Measurements from ENCODE around the gene GUCD1.

- TF ChIP-seq CTCF (tag by site-specific recombination; IDR thresholded peaks at IDR 0.05) (no peak), ZFP3 (tag by site-specific recombination; IDR thresholded peaks at IDR 0.05; ENCODE audit: low read depth) (no peak), REST (tag by site-specific recombination; IDR thresholded peaks at IDR 0.05) (no peak), ZBTB7A (tag by site-specific recombination; IDR thresholded peaks at IDR 0.05; ENCODE audit: low read depth) (no peak), SP2 (tag by site-specific recombination; IDR thresholded peaks at IDR 0.05) (no peak), ZNF664 (tag by site-specific recombination; IDR thresholded peaks at IDR 0.05) (no peak), ZNF645 (tag by site-specific recombination; IDR thresholded peaks at IDR 0.05) (no peak), YY2 (tag by site-specific recombination; IDR thresholded peaks at IDR 0.05) (no peak), ZBTB49 (tag by site-specific recombination; IDR thresholded peaks at IDR 0.05; ENCODE audit: low read depth) (no peak), ZNF311 (tag by site-specific recombination; IDR thresholded peaks at IDR 0.05; ENCODE audit: borderline replicate concordance) (no peak), TCF7L2 (IDR thresholded peaks at IDR 0.05; ENCODE audit: borderline replicate concordance, low read depth, low read length) (no peak), ZNF175 (tag by site-specific recombination; IDR thresholded peaks at IDR 0.05) (no peak), ZXDB (tag by site-specific recombination; IDR thresholded peaks at IDR 0.05) (no peak)
- TF ChIP-seq, protein P1, sequence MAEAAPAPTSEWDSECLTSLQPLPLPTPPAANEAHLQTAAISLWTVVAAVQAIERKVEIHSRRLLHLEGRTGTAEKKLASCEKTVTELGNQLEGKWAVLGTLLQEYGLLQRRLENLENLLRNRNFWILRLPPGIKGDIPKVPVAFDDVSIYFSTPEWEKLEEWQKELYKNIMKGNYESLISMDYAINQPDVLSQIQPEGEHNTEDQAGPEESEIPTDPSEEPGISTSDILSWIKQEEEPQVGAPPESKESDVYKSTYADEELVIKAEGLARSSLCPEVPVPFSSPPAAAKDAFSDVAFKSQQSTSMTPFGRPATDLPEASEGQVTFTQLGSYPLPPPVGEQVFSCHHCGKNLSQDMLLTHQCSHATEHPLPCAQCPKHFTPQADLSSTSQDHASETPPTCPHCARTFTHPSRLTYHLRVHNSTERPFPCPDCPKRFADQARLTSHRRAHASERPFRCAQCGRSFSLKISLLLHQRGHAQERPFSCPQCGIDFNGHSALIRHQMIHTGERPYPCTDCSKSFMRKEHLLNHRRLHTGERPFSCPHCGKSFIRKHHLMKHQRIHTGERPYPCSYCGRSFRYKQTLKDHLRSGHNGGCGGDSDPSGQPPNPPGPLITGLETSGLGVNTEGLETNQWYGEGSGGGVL (tag by site-specific recombination; IDR thresholded peaks at IDR 0.05): no peak
These were observed 49.8 kb downstream of the GUCD1 start for GRCh38 chr22:24504956-24505736.
